Liver (tissue), 9 donors: ENCODE measurements around the gene KIF18B. TPM values are rescaled to one million over a fixed set of nuclear protein-coding genes. Genes with fewer than 3 reads are reported as not detected.

Experiments used
- DNase-seq: peaks from one replicate; pipeline ENCODE4 v3.0.0-alpha.2; 2017; ENCODE audit warnings: low spot score
- H3K27ac ChIP-seq, 2 donors: one replicate each; pipeline ENCODE4 v1.7.0; 2013; ENCODE audit warnings: inconsistent platforms in 2 of 2, low read length in 2 of 2, control low read depth in 1 of 2, low read depth in 1 of 2, mild to moderate bottlenecking in 1 of 2
- H3K27me3 ChIP-seq, 4 donors: one replicate each; pipeline versions ENCODE4 v1.6.1 to v1.7.0; 2013; ENCODE audit warnings: low read length in 3 of 4, inconsistent platforms in 1 of 4, mild to moderate bottlenecking in 1 of 4, moderate library complexity in 1 of 4; ENCODE audit not compliant: control insufficient read depth in 4 of 4, insufficient read depth in 4 of 4
- H3K36me3 ChIP-seq, 4 donors: one replicate each; pipeline versions ENCODE4 v1.6.1 to v1.7.0; 2013; ENCODE audit warnings: low read length in 3 of 4, mild to moderate bottlenecking in 3 of 4, low read depth in 1 of 4, moderate library complexity in 1 of 4; ENCODE audit not compliant: control insufficient read depth in 4 of 4, insufficient read depth in 3 of 4
- H3K4me1 ChIP-seq, 4 donors: one replicate each; pipeline versions ENCODE4 v1.6.1 to v1.7.0; 2013; ENCODE audit warnings: low read length in 3 of 4, mild to moderate bottlenecking in 3 of 4, moderate library complexity in 1 of 4; ENCODE audit not compliant: control insufficient read depth in 4 of 4, insufficient read depth in 4 of 4
- H3K4me3 ChIP-seq, 3 donors: one replicate each; pipeline versions ENCODE4 v1.6.1 to v1.7.0; 2013; ENCODE audit warnings: low read length in 3 of 3, control low read depth in 1 of 3, low read depth in 1 of 3, mild to moderate bottlenecking in 1 of 3
- H3K9ac ChIP-seq, 2 donors: one replicate each; pipeline ENCODE4 v1.7.0; 2013; ENCODE audit warnings: low read length in 2 of 2, mild to moderate bottlenecking in 2 of 2, moderate library complexity in 2 of 2, control low read depth in 1 of 2, low read depth in 1 of 2
- H3K9me3 ChIP-seq, 4 donors: one replicate each; pipeline versions ENCODE4 v1.6.1 to v1.7.0; 2013; ENCODE audit warnings: low read length in 3 of 4; ENCODE audit not compliant: control insufficient read depth in 4 of 4
- EGR1 ChIP-seq, 2 donors: IDR thresholded peaks; 2 replicates each; pipeline ENCODE4 v1.6.1; 2016 to 2018; ENCODE audit warnings: antibody characterized with exemption in 2 of 2, low read depth in 2 of 2
- FOXA1 ChIP-seq: IDR thresholded peaks from 2 replicates; pipeline ENCODE4 v1.6.1; 2016; ENCODE audit warnings: antibody characterized with exemption
- FOXA2 ChIP-seq: IDR thresholded peaks from 2 replicates; pipeline ENCODE4 v1.6.1; 2016; ENCODE audit warnings: antibody characterized with exemption
- GABPA ChIP-seq, 2 donors: IDR thresholded peaks in 1 of 2; conservative IDR thresholded peaks in 1 of 2; 2 replicates each; pipeline ENCODE4 v1.6.1; 2016; ENCODE audit warnings: antibody characterized with exemption in 2 of 2, mild to moderate bottlenecking in 1 of 2, moderate library complexity in 1 of 2
- HNF4A ChIP-seq, 2 donors: conservative IDR thresholded peaks; 2 replicates each; pipeline ENCODE4 v1.6.1; 2016; ENCODE audit warnings: antibody characterized with exemption in 2 of 2, mild to moderate bottlenecking in 2 of 2
- HNF4G ChIP-seq: IDR thresholded peaks from 2 replicates; pipeline ENCODE4 v1.6.1; 2016; ENCODE audit warnings: antibody characterized with exemption
- JUND ChIP-seq, 2 donors: IDR thresholded peaks; 2 replicates each; pipeline ENCODE4 v1.6.1; 2016; ENCODE audit warnings: antibody characterized with exemption in 2 of 2
- NR2F2 ChIP-seq: IDR thresholded peaks from 2 replicates; pipeline ENCODE4 v1.6.1; 2016; ENCODE audit warnings: antibody characterized with exemption
- RAD21 ChIP-seq, 2 donors: IDR thresholded peaks; 2 replicates each; pipeline ENCODE4 v1.6.1; 2016; ENCODE audit warnings: antibody characterized with exemption in 2 of 2, mild to moderate bottlenecking in 2 of 2
- REST ChIP-seq: IDR thresholded peaks from 2 replicates; pipeline ENCODE4 v1.6.1; 2016; ENCODE audit warnings: antibody characterized with exemption, mild to moderate bottlenecking
- RXRA ChIP-seq, 2 donors: IDR thresholded peaks; 2 replicates each; pipeline ENCODE4 v1.6.1; 2017 to 2018; ENCODE audit warnings: antibody characterized with exemption in 2 of 2, mild to moderate bottlenecking in 1 of 2
- SP1 ChIP-seq: IDR thresholded peaks from 2 replicates; pipeline ENCODE4 v1.6.1; 2018; ENCODE audit warnings: antibody characterized with exemption, mild to moderate bottlenecking
- TAF1 ChIP-seq: conservative IDR thresholded peaks from 2 replicates; pipeline ENCODE4 v1.6.1; 2016; ENCODE audit warnings: antibody characterized with exemption, mild to moderate bottlenecking
- YY1 ChIP-seq: IDR thresholded peaks from 2 replicates; pipeline ENCODE4 v1.6.1; 2016; ENCODE audit warnings: antibody characterized with exemption, mild to moderate bottlenecking
- ZBTB33 ChIP-seq: IDR thresholded peaks from 2 replicates; pipeline ENCODE4 v1.6.1; 2016; ENCODE audit warnings: antibody characterized with exemption
- WGBS: extraction: QIAGEN DNeasy Blood & Tissue Kit; methylation state at CpG from one replicate; pipeline ENCODE4 v1.1.7; 2013; 5-methylcytosine and 5-hydroxymethylcytosine counted together
- polyA plus RNA-seq, 2 donors: library from polyadenylated mRNA; stranded (reverse) in 1 of 2; unstranded in 1 of 2; fragments of 200-250 nt in 1 of 2; fragments of >200 nt in 1 of 2; fragmentation: Nextera tagmentation in 1 of 2; extraction: Ambion mirVana in 1 of 2; gene quantifications; one replicate each; pipeline versions ENCODE4 v1.2.1 to v1.2.3, GENCODE V29; 2013 to 2015
- total RNA-seq, 2 donors: library from RNA; depleted of rRNA; stranded (reverse); fragments of >200 nt; gene quantifications; one replicate each; pipeline ENCODE4 v1.2.3, GENCODE V29; 2014
- TF ChIP-seq, protein P1 (sequence below): fragments of 150-350 bp; IDR thresholded peaks from 2 replicates; pipeline ENCODE4 v1.5.1; 2017; ENCODE audit warnings: improper control_type of control experiment, low read depth, low read length; ENCODE audit not compliant: missing input control
- donor health status: healthy.
- donor health status: healthy.
- donor health status: healthy.
- donor health status: healthy.
- donor health status: healthy.

KIF18B gene
- total and polyA plus RNA-seq, 4 donors, result under 0.01 to 11.9 (median 0.48) TPM

GRCh38 chr17:44935116-44935515, 12.5 kb downstream of the KIF18B start (continued):
- TF ChIP-seq RAD21 (IDR thresholded peaks at IDR 0.05) (no peak), SP1 (no peak), ZBTB33 (no peak), TAF1 (no peak)

- Histone ChIP-seq H3K4me1 (no peaks in the 10 kb centered on the region), H3K27ac (no peak overlapping the region), H3K9me3 (no peaks in the 10 kb centered on the region), H3K27me3 (no peaks in the 10 kb centered on the region), H3K9ac (no peak overlapping the region), H3K36me3 (no peaks in the 10 kb centered on the region), H3K4me3 (no peak overlapping the region)
- WGBS, result 96% methylated on average over 10 of the region's 10 CpGs
- TF ChIP-seq REST, result no peak
- no peak for DNase-seq
Measured at GRCh38 chr17:44934745-44935105, 12.8 kb downstream of the KIF18B start.

- H3K36me3 ChIP-seq, result no peaks in the 10 kb centered on the region
- H3K27ac ChIP-seq, result no peak overlapping the region
- H3K27me3 ChIP-seq, result no peaks in the 10 kb centered on the region
- DNase-seq, result no peak
- H3K9me3 ChIP-seq, result no peaks in the 10 kb centered on the region
- H3K4me1 ChIP-seq, result no peaks in the 10 kb centered on the region
- H3K4me3 ChIP-seq, result no peak overlapping the region
- 95% methylated on average over 34 of the region's 34 CpGs for WGBS
- no peak overlapping the region for H3K9ac ChIP-seq
- TF ChIP-seq RXRA (IDR thresholded peaks at IDR 0.05) (no peak), YY1 (no peak), RAD21 (IDR thresholded peaks at IDR 0.05) (no peak), NR2F2 (no peak), HNF4G (no peak), FOXA1 (no peak), TAF1 (no peak), JUND (IDR thresholded peaks at IDR 0.05) (no peak), GABPA (IDR thresholded peaks at IDR 0.05 in 1 of 2, conservative IDR thresholded peaks at IDR 0.05 in 1 of 2) (no peak), SP1 (no peak), REST (no peak), ZBTB33 (no peak), HNF4A (conservative IDR thresholded peaks at IDR 0.05) (no peak), FOXA2 (no peak), EGR1 (IDR thresholded peaks at IDR 0.05; ENCODE audit: low read depth in 2 of 2) (no peak)
- TF ChIP-seq, protein P1, sequence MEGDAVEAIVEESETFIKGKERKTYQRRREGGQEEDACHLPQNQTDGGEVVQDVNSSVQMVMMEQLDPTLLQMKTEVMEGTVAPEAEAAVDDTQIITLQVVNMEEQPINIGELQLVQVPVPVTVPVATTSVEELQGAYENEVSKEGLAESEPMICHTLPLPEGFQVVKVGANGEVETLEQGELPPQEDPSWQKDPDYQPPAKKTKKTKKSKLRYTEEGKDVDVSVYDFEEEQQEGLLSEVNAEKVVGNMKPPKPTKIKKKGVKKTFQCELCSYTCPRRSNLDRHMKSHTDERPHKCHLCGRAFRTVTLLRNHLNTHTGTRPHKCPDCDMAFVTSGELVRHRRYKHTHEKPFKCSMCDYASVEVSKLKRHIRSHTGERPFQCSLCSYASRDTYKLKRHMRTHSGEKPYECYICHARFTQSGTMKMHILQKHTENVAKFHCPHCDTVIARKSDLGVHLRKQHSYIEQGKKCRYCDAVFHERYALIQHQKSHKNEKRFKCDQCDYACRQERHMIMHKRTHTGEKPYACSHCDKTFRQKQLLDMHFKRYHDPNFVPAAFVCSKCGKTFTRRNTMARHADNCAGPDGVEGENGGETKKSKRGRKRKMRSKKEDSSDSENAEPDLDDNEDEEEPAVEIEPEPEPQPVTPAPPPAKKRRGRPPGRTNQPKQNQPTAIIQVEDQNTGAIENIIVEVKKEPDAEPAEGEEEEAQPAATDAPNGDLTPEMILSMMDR, result no peak
Measured at GRCh38 chr17:44933824-44934744, 13.5 kb downstream of the KIF18B start.
